ENCODE results near the gene CER1. TPM values are rescaled to one million over a fixed set of nuclear protein-coding genes. Genes with fewer than 3 reads are reported as not detected.

CER1 gene, protein sequence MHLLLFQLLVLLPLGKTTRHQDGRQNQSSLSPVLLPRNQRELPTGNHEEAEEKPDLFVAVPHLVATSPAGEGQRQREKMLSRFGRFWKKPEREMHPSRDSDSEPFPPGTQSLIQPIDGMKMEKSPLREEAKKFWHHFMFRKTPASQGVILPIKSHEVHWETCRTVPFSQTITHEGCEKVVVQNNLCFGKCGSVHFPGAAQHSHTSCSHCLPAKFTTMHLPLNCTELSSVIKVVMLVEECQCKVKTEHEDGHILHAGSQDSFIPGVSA
- 0.73 TPM in 1 of 2 replicates, not detected in the other for total RNA-seq
- long read RNA-seq, partial matches to known transcripts = 0 of 1 reads
- long read RNA-seq, other reads (novel, unspliced or antisense) = 0 of 1 reads

DNA sequence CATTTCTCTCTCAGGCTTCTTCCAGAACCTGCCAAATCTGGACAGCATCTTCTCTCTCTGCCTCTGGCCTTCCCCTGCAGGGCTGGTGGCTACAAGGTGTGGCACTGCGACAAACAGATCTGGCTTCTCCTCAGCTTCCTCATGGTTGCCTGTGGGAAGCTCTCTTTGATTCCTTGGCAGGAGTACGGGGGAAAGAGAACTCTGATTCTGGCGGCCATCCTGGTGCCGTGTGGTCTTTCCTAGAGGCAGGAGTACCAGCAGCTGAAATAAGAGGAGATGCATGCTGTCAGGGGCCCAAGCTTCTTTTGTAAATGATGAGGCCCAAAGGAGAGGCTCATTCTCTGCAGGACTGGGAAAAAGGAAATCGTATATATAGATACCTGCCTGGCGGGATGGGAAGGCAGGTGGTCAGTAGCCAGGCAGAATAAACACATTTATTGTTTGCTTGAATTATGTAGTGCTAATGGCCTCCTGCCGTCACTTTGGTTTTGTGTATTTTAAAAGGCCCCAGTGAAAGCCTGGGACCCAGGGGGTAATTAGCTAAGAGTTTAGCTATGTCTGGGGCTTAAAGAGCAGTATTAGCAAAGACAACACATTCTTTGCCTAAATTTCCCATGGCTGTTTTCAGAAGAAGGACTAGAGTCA, at the start of gene CER1:
CER1 (minus strand) TSS at position 343 of the 645 bp plus-strand sequence; CDS start at position 282, 61 bp downstream.
- H3K36me3 Mint-ChIP-seq (ENCODE audit: insufficient read depth) = no peaks in the 10 kb centered on the region
- H3K4me3 Mint-ChIP-seq (ENCODE audit: low read depth) = no peak within 1 kb of the TSS
- TF ChIP-seq, protein P1, sequence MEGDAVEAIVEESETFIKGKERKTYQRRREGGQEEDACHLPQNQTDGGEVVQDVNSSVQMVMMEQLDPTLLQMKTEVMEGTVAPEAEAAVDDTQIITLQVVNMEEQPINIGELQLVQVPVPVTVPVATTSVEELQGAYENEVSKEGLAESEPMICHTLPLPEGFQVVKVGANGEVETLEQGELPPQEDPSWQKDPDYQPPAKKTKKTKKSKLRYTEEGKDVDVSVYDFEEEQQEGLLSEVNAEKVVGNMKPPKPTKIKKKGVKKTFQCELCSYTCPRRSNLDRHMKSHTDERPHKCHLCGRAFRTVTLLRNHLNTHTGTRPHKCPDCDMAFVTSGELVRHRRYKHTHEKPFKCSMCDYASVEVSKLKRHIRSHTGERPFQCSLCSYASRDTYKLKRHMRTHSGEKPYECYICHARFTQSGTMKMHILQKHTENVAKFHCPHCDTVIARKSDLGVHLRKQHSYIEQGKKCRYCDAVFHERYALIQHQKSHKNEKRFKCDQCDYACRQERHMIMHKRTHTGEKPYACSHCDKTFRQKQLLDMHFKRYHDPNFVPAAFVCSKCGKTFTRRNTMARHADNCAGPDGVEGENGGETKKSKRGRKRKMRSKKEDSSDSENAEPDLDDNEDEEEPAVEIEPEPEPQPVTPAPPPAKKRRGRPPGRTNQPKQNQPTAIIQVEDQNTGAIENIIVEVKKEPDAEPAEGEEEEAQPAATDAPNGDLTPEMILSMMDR (IDR thresholded peaks at IDR 0.05; ENCODE audit: unreplicated experiment) = no peak
- H3K4me1 Mint-ChIP-seq (ENCODE audit: low read depth) = peaks cover 16% of the 10 kb centered on the region
- H3K27me3 Mint-ChIP-seq = peaks cover 42% of the 10 kb centered on the region
- H3K27ac Mint-ChIP-seq = no peak within 1 kb of the TSS
- DNase-seq (ENCODE audit: low spot score, unreplicated experiment) = no peak
- no peaks in the 10 kb centered on the region for H3K9me3 Mint-ChIP-seq (ENCODE audit: low read depth)

DNA sequence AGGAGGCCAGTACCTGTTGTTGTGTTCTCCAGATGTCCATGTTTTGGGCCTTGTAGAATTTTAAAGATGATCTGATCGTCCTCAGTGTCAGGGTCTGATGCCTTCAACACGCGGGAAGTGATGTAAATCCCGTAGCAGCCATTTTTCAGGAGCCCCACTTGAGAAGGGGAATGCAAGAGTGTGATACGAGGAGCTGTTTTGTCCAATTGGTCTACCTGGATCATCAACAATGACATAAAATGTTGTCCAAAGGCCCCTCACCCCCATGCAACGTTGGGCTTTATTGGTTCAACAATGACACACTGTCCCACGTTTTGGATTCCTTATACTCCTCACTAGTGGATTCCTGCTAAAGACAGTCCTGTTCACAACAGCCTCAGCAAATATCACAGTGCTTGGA, 48.1 kb upstream of the CER1 start:
- H3K9me3 Mint-ChIP-seq (ENCODE audit: low read depth) = no peaks in the 10 kb centered on the region
- H3K27ac Mint-ChIP-seq = no peak overlapping the region
- no peaks in the 10 kb centered on the region for H3K36me3 Mint-ChIP-seq (ENCODE audit: insufficient read depth)

DNA sequence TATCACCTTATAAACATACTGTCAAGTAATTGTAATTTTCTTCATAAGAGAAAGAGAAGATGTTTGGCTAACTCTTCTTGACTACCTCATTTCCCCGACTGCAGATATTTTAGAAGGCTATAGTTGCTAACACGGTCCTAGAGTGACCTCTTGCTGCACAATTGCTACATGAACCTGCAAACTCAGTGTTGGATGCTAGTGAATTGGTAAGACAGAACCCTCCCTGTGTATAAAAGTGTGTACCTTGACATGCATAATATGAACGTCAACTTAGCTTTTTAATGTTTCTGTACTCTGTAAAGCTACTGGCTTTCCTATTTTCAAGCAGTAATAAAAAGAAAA, 46.7 kb upstream of the CER1 start:
- Mint-ChIP-seq H3K4me3 (ENCODE audit: low read depth) (no peak overlapping the region), H3K4me1 (ENCODE audit: low read depth) (peaks cover 4% of the 10 kb centered on the region), H3K27ac (no peak overlapping the region), H3K27me3 (no peaks in the 10 kb centered on the region), H3K9me3 (ENCODE audit: low read depth) (no peaks in the 10 kb centered on the region), H3K36me3 (ENCODE audit: insufficient read depth) (no peaks in the 10 kb centered on the region)
- DNase-seq (ENCODE audit: low spot score, unreplicated experiment) = no peak
- TF ChIP-seq, protein P1 (IDR thresholded peaks at IDR 0.05; ENCODE audit: unreplicated experiment) = peak; percentile 35

More for the DNA sequence above, 48.1 kb upstream of the CER1 start:
- peaks cover 4% of the 10 kb centered on the region for H3K4me1 Mint-ChIP-seq (ENCODE audit: low read depth)
- no peak overlapping the region for H3K4me3 Mint-ChIP-seq (ENCODE audit: low read depth)
- TF ChIP-seq, protein P1 (IDR thresholded peaks at IDR 0.05; ENCODE audit: unreplicated experiment) = no peak
- no peaks in the 10 kb centered on the region for H3K27me3 Mint-ChIP-seq
- DNase-seq (ENCODE audit: low spot score, unreplicated experiment) = no peak

DNA sequence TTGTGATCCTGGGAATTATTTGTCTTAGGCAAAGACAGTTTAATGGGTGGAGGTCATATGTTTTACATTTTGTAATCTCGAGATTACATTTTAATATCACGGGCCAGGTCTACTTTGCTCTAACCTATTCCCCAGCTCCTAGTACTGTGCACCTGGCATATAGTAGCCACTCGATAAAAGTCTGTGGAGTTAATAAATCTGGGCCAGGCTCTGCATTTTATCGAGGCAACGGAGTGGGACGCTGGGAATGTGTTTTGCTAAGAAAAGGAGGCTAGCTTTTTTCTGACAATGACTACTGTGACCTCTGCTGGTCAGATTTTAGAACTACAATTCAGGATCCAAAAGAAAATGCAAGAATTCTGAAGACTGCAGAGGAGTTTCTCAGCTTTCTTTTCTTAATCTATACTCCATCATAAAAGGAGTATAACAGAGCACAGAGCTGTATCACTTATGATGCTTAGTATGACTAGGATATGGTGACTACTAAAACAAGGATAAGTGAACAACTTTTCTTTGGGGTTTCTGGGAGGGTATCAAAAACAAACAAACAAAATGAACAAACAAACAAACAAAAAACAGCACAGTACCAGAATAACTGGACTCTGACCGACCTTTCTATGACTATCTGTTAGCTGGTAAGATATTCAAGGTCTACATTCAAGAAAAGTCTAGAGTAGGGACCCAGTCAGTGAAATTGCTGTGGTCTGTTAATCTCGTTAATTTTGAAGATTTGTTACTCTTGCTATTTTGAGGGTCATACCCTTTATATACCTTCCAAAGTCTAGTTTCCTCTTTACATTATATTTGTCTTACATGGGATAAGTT, 46.1 kb upstream of the CER1 start:
- Mint-ChIP-seq H3K9me3 (ENCODE audit: low read depth) (no peaks in the 10 kb centered on the region), H3K36me3 (ENCODE audit: insufficient read depth) (no peaks in the 10 kb centered on the region)

More for the DNA sequence above, 46.1 kb upstream of the CER1 start:
- Mint-ChIP-seq H3K27me3 (no peaks in the 10 kb centered on the region), H3K27ac (no peak overlapping the region), H3K4me3 (ENCODE audit: low read depth) (no peak overlapping the region), H3K4me1 (ENCODE audit: low read depth) (peaks cover 4% of the 10 kb centered on the region)
- peak; percentile 10 for DNase-seq (ENCODE audit: low spot score, unreplicated experiment)
- TF ChIP-seq, protein P1 (IDR thresholded peaks at IDR 0.05; ENCODE audit: unreplicated experiment) = peak; percentile 81

Measured in progenitor cell of endocrine pancreas (in vitro differentiated cells).